ENCODE data around the gene RBM43. TPM values are rescaled to one million over a fixed set of nuclear protein-coding genes. Genes with fewer than 3 reads are reported as not detected.

The RBM43 gene
- total RNA-seq, 2 donors from 2014 or later = 1.1 to 2.4 TPM

GRCh38 chr2:151278487-151278886 is 16.8 kb upstream of the RBM43 start:
- H3K4me1 ChIP-seq (ENCODE audit: control insufficient read depth, insufficient read depth, low read length) = no peaks in the 10 kb centered on the region
- no peak overlapping the region for H3K27ac ChIP-seq (ENCODE audit: low read depth, low read length)
- H3K4me3 Mint-ChIP-seq = no peak overlapping the region
- peaks cover 2% of the 10 kb centered on the region for H3K36me3 Mint-ChIP-seq (ENCODE audit: low read depth)
- 85 to 100% methylated on average over 1 to 2 of the region's 2 CpGs for WGBS, 2 experiments (ENCODE audit: insufficient coverage in 1 of 2, insufficient read length in 1 of 2)
- H3K9ac ChIP-seq (ENCODE audit: extremely low read depth, low read length, poor library complexity, severe bottlenecking) = no peak overlapping the region
- H3K4me1 Mint-ChIP-seq = no peaks in the 10 kb centered on the region
- no peak for DNase-seq
- no peak overlapping the region for H3K4me3 ChIP-seq (ENCODE audit: low read length)
- no peaks in the 10 kb centered on the region for H3K9me3 Mint-ChIP-seq
- no peaks in the 10 kb centered on the region for H3K27me3 Mint-ChIP-seq (ENCODE audit: insufficient read depth)
- H3K9me3 ChIP-seq (ENCODE audit: control insufficient read depth, low read length) = no peaks in the 10 kb centered on the region
- no peak for TF ChIP-seq CTCF (conservative IDR thresholded peaks at IDR 0.05)
- no peaks in the 10 kb centered on the region for H3K27me3 ChIP-seq (ENCODE audit: control insufficient read depth, insufficient read depth, low read length, poor library complexity, severe bottlenecking)
- no peak overlapping the region for H3K27ac Mint-ChIP-seq
- no peaks in the 10 kb centered on the region for H3K36me3 ChIP-seq (ENCODE audit: control insufficient read depth, insufficient read depth, low read length)

GRCh38 chr2:151277067-151277466 is 15.4 kb upstream of the RBM43 start:
- no peaks in the 10 kb centered on the region for H3K4me1 Mint-ChIP-seq
- no peak for TF ChIP-seq CTCF (conservative IDR thresholded peaks at IDR 0.05)
- Histone ChIP-seq H3K27ac (ENCODE audit: low read depth, low read length) (no peak overlapping the region), H3K9ac (ENCODE audit: extremely low read depth, low read length, poor library complexity, severe bottlenecking) (no peak overlapping the region), H3K27me3 (ENCODE audit: control insufficient read depth, insufficient read depth, low read length, poor library complexity, severe bottlenecking) (no peaks in the 10 kb centered on the region), H3K9me3 (ENCODE audit: control insufficient read depth, low read length) (no peaks in the 10 kb centered on the region), H3K4me1 (ENCODE audit: control insufficient read depth, insufficient read depth, low read length) (no peaks in the 10 kb centered on the region), H3K4me3 (ENCODE audit: low read length) (no peak overlapping the region), H3K36me3 (ENCODE audit: control insufficient read depth, insufficient read depth, low read length) (no peaks in the 10 kb centered on the region)
- no peaks in the 10 kb centered on the region for H3K27me3 Mint-ChIP-seq (ENCODE audit: insufficient read depth)
- no peak for DNase-seq
- H3K4me3 Mint-ChIP-seq = no peak overlapping the region
- no peaks in the 10 kb centered on the region for H3K9me3 Mint-ChIP-seq
- WGBS, 2 experiments (ENCODE audit: insufficient coverage in 1 of 2, insufficient read length in 1 of 2) = 100% methylated on average over 1 of the region's 1 CpG; no CpG with 5 or more reads in 1 of the 2 experiments
- no peak overlapping the region for H3K27ac Mint-ChIP-seq
- H3K36me3 Mint-ChIP-seq (ENCODE audit: low read depth) = peaks cover 2% of the 10 kb centered on the region

- Mint-ChIP-seq H3K4me3 (no peak overlapping the region), H3K4me1 (no peaks in the 10 kb centered on the region), H3K27me3 (ENCODE audit: insufficient read depth) (no peaks in the 10 kb centered on the region), H3K27ac (no peak overlapping the region), H3K9me3 (no peaks in the 10 kb centered on the region), H3K36me3 (ENCODE audit: low read depth) (peaks cover 2% of the 10 kb centered on the region)
- H3K27ac ChIP-seq (ENCODE audit: low read depth, low read length) = no peak overlapping the region
- H3K4me1 ChIP-seq (ENCODE audit: control insufficient read depth, insufficient read depth, low read length) = peaks cover under 1% of the 10 kb centered on the region
- H3K4me3 ChIP-seq (ENCODE audit: low read length) = no peak overlapping the region
- no peak for DNase-seq
- H3K9ac ChIP-seq (ENCODE audit: extremely low read depth, low read length, poor library complexity, severe bottlenecking) = no peak overlapping the region
- TF ChIP-seq CTCF (conservative IDR thresholded peaks at IDR 0.05) = no peak
- H3K27me3 ChIP-seq (ENCODE audit: control insufficient read depth, insufficient read depth, low read length, poor library complexity, severe bottlenecking) = no peaks in the 10 kb centered on the region
- no peaks in the 10 kb centered on the region for H3K9me3 ChIP-seq (ENCODE audit: control insufficient read depth, low read length)
- WGBS, 2 experiments (ENCODE audit: insufficient coverage in 1 of 2, insufficient read length in 1 of 2) = 90 to 92% methylated on average over 6 to 7 of the region's 7 CpGs
- no peaks in the 10 kb centered on the region for H3K36me3 ChIP-seq (ENCODE audit: control insufficient read depth, insufficient read depth, low read length)
Measured at GRCh38 chr2:151275291-151275690, 13.6 kb upstream of the RBM43 start.

All from endodermal cell (in vitro differentiated cells).